RKO (cell line): Measurements from ENCODE around the gene RCSD1.

ENCODE experiments used
- DNase-seq: peaks from one replicate; pipeline ENCODE4 v3.0.0-alpha.2; 2016; ENCODE audit warnings: low spot score

The RCSD1 gene

GRCh38 chr1:167618366-167618765 is 11.7 kb upstream of the RCSD1 start:
- no peak for DNase-seq

GRCh38 chr1:167618789-167619188 is 11.2 kb upstream of the RCSD1 start:
- no peak for DNase-seq

GRCh38 chr1:167620002-167620401 is 10.0 kb upstream of the RCSD1 start:
- no peak for DNase-seq

GRCh38 chr1:167621780-167622313 is 8.2 kb upstream of the RCSD1 start:
- DNase-seq, result no peak

GRCh38 chr1:167623951-167624350 is 6.1 kb upstream of the RCSD1 start:
- DNase-seq, result no peak

- no peak for DNase-seq
These were observed 4.8 kb upstream of the RCSD1 start for GRCh38 chr1:167625040-167625823.

- no peak for DNase-seq
These were observed 2.5 kb upstream of the RCSD1 start for GRCh38 chr1:167627615-167627864.

GRCh38 chr1:167627865-167628641 is 2.0 kb upstream of the RCSD1 start:
- DNase-seq, result no peak

- DNase-seq, result no peak
These were observed 1.1 kb upstream of the RCSD1 start for GRCh38 chr1:167628741-167629515.

- no peak for DNase-seq
These were observed 745 bp downstream of the RCSD1 start for GRCh38 chr1:167630568-167631385.

GRCh38 chr1:167631386-167631935 is 1.4 kb downstream of the RCSD1 start:
- DNase-seq, result no peak

- DNase-seq, result no peak
These were observed 2.0 kb downstream of the RCSD1 start for GRCh38 chr1:167631936-167632614.

- DNase-seq, result no peak
These were observed 3.4 kb downstream of the RCSD1 start for GRCh38 chr1:167633258-167633944.

GRCh38 chr1:167634435-167634834 is 4.4 kb downstream of the RCSD1 start:
- no peak for DNase-seq

GRCh38 chr1:167635156-167635648 is 5.2 kb downstream of the RCSD1 start:
- no peak for DNase-seq

GRCh38 chr1:167635941-167636340 is 5.9 kb downstream of the RCSD1 start:
- DNase-seq, result no peak

GRCh38 chr1:167638064-167638463 is 8.0 kb downstream of the RCSD1 start:
- no peak for DNase-seq

GRCh38 chr1:167640051-167640450 is 10.0 kb downstream of the RCSD1 start:
- no peak for DNase-seq

GRCh38 chr1:167641786-167642500 is 11.9 kb downstream of the RCSD1 start:
- no peak for DNase-seq

GRCh38 chr1:167642501-167642826 is 12.4 kb downstream of the RCSD1 start:
- DNase-seq, result no peak
